Left kidney (tissue), 2 donors: ENCODE results near the gene ZBTB48. TPM values are rescaled to one million over a fixed set of nuclear protein-coding genes. Genes with fewer than 3 reads are reported as not detected.
"Not testable (repeated sequence)": the region's sequence is repeated elsewhere in the genome, so short reads cannot be mapped to it uniquely, and the experiment has no call there.

Experiments
- DNase-seq: peaks from one replicate; pipeline ENCODE4 v3.0.0-alpha.2; 2013
- polyA plus RNA-seq: library from polyadenylated mRNA; unstranded; fragments of 120-200 nt; gene quantifications from one replicate; pipeline ENCODE4 v1.2.1, GENCODE V29; 2013; ENCODE audit not compliant: insufficient read length

ZBTB48 gene
- polyA plus RNA-seq, 1 donor: 33.7 TPM

DNA sequence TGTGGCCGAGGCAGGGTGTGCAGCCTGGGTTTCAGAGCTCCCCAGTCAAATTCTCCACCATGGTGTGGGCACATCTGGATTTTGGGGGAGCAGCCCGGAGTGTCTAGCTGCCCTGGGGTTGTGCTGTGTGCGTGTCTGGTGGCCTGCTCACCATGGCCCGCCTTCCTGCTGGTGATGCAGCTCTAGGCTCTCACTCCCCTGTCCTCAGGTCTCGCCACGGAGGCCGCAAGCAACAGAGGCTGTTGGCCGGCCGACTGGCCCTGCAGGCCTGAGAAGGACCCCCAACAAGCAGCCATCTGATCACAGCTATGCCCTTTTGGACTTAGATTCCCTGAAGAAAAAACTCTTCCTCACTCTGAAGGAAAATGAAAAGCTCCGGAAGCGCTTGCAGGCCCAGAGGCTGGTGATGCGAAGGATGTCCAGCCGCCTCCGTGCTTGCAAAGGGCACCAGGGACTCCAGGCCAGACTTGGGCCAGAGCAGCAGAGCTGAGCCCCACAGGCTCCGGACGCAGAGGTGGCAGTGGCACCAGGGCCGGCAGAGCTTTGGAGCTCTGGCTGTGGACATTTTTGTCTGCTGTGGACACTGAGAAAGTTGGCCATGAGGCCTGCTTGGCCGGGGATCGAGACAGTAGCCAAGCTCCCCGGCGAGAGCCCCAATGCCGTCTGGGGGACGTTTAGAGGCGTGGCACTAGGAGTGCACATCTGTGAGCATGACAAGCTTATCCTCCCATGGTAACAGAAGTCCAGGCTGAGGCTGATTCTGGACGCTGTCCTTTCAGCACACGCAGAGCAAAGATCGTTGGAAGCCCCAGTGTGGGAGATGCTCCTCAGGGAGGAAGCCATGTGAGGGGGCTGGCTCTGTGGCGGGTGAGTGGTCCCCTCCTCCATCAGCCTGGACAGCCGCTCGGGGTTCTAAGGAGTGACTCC is 53.1 kb downstream of the ZBTB48 start:
- no peak for DNase-seq

DNA sequence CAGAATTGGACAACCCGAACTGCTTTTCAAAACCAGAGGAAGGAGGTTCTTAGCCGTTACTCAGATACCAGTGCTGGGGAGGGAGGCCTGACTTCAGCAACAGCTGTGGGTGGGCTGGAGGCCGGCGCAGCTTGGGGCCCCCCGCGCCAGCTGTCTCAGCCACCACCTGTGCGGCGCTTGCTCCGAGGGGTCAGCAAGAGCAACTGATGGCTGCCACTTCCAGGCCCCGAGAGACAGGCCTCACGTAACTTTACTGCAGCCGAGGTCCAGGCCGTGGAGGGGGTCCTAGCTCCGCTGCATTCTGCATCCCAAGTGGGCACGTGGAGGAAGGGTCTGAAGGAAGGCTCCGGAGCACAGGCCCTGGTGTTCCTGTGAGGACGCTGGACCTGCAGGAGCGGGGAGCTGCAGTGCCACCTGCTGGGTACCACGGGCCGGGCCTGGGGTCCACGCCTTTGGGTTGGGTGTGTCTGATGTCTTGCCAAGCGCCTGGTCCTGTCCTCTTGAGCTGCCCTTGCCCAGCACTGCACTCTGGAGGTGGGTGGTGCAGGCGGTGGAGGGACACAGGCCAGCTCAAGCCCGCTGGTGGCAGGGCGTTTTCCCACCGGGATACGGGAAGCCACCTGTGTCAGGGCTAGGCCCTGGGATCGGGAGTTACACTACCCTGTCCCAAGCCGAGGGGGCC is 54.7 kb downstream of the ZBTB48 start:
- no peak for DNase-seq

DNA sequence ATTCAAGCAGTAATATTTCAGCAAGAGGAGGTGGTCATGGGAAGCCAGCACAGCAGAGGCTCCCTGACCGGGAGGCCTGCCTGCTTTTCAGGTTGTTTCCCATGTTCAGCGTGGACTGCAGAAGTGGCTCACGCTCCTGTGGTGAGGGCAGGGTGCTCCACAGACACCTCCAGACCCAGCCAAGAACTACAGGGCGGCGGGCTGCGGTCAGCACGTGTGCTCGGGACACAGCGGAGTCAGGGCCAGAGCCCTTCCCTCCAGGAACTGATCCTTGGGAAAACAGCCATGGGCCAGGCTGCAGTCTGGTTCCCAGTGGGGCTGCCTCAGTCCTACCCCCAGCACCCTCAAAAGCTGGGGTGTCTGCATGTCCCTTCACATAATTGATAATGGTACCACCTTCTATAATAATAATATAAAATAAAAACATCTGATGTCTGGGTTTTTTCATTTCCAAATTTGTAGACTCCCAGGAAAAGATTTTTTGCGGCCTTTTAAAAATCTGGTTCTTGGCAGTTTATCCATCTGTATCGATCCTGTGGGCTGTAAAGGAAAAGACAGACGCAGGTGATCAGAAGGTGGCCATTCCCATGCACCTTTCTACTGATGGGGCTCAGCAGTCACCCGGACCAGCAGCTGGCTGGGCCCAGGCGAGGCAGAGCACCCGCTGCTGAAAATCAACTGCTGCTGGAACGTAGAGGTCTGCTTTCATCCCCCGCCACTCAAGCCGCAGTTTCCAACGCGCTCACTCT is 55.5 kb downstream of the ZBTB48 start:
- no peak for DNase-seq

DNA sequence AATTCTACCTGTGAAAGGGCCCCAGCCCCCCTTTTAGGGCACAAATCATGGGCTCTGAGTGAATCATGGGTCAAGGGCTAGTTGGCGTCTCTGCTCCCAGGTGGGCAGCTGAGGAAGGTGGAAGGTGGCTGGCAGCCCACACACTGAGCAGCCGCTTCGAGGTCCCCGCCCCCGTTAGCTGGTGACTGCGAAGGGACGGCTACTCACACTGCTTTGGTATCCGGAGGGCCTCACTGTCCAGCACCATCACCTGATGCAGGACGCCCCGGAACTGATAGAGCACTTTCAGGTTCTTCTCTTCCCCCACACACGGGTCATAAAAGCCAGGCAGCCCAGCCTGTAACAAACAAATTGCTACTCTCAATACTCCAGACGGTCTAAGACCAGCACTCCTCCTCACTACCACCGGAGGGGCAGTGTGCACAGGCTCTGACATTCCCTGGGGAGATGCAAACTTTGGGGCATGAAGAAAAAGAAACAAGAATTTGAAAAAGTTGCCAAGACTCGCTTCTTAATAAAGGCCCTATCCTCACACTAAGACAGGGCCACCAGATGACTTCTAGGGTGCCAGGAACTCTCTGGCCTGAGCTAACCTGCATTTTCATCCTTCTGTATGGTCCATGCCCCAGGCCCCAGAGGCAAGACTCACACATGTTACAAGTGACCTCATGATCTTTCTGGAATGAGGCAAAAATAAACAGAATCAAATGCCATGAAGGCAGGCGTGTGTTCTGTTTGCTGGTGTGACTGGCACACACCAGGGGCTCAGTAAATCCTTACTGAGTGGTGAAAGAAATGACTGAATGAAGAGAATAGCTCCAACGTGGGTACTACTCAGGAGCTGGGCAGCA is 56.3 kb downstream of the ZBTB48 start:
- no peak for DNase-seq

DNA sequence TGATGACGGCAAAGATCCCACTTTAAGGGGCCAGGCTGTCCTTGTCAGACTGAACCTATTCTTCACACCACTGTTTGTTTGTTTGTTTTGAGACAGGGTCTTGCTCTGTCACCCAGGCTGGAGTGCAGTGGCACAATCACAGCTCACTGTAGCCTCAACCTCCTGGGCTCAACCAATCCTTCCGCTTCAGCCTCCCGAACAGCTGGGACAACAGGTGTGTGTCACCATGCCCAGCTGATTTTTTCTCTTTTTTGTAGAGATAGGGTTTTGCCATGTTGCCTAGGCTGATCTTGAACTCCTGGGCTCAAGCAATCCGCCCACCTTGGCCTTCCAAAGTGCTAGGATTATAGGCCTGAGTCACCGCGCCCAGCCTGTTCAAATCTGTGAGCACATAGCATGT is 57.0 kb downstream of the ZBTB48 start:
- DNase-seq: not testable (repeated sequence)

DNA sequence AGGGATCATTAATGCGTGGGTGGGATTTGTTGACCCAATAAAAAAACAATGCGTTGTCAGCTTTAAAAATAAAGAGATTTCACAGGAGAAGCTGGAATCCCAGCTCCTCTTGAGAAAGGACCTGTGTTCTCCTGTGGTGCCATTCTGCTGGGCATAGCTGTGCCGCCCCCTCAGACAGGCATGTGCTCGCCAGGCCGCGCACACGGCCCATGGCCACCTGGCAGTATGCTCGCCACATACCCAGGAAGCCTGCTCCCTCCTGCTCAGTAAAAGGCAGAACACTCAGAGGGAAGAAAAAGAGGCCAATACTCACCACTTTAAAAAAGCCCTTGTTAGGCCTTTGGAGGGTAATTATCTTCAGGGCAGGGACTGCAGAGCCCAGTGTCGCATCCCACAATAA is 58.0 kb downstream of the ZBTB48 start:
- DNase-seq: no peak

DNA sequence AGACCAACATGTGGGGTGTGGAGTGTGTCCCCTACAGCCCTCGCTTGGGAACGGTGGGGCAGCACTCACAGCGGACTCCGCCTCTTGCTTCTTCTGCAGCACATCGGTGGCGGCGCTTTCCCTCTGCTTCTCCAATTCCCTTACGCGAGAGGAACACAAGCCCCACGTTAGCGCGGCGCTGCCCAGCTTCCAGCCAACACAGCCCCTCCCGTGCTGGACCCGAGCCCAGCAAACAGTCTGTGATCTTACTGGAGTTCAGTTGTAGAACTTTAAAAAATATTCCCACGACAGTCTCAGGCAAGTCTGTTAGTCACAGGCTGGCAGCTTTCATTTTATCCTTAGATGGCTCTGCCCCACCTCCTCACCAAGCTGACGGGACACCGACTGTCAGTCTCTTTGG is 58.4 kb downstream of the ZBTB48 start:
- no peak for DNase-seq

Other genes with a start within 250 kb of the ZBTB48 start
- gene ACOT7, start 186.2 kb upstream of the ZBTB48 start, polyA plus RNA-seq: 28.1 TPM
- 0.78 TPM for gene HES2, start 160.1 kb upstream of the ZBTB48 start, polyA plus RNA-seq
- 12.2 TPM for gene ESPN, start 155.2 kb upstream of the ZBTB48 start, polyA plus RNA-seq
- 17.4 TPM for gene TNFRSF25, start 113.8 kb upstream of the ZBTB48 start, polyA plus RNA-seq
- 15.9 TPM for gene PLEKHG5, start 88.3 kb upstream of the ZBTB48 start, polyA plus RNA-seq
- 28.3 TPM for gene NOL9, start 25.5 kb upstream of the ZBTB48 start, polyA plus RNA-seq
- not detected for gene TAS1R1, start 24.7 kb upstream of the ZBTB48 start, polyA plus RNA-seq
- 13.1 TPM for gene KLHL21, start 22.9 kb downstream of the ZBTB48 start, polyA plus RNA-seq
- 25.0 TPM for gene PHF13, start 33.7 kb downstream of the ZBTB48 start, polyA plus RNA-seq
- 18.3 TPM for gene THAP3, start 44.9 kb downstream of the ZBTB48 start, polyA plus RNA-seq
- gene DNAJC11, start 121.8 kb downstream of the ZBTB48 start, polyA plus RNA-seq: 83.3 TPM
- gene CAMTA1, start 205.5 kb downstream of the ZBTB48 start, polyA plus RNA-seq: 88.8 TPM